ENCODE data around the gene TPRKB. TPM values are rescaled to one million over a fixed set of nuclear protein-coding genes. Genes with fewer than 3 reads are reported as not detected.
"Not testable (repeated sequence)": the region's sequence is repeated elsewhere in the genome, so short reads cannot be mapped to it uniquely, and the experiment has no call there.

TPRKB gene
- total RNA-seq, 1 donor from 2014 or later = 157 TPM

GRCh38 chr2:73698101-73698500, 39.0 kb downstream of the TPRKB start:
- no peaks in the 10 kb centered on the region for H3F3A ChIP-seq (ENCODE audit: low read depth)
- H3K79me2 ChIP-seq (ENCODE audit: low read depth) = no peaks in the 10 kb centered on the region
- Mint-ChIP-seq H3K36me3 (no peaks in the 10 kb centered on the region), H3K9me3 (peaks cover 5% of the 10 kb centered on the region), H3K27me3 (ENCODE audit: insufficient read depth, low read depth) (peaks cover 3% of the 10 kb centered on the region), H3K4me3 (no peak overlapping the region), H3K4me1 (no peaks in the 10 kb centered on the region), H3K27ac (no peak overlapping the region)
- TF ChIP-seq EZH2phosphoT487 (IDR thresholded peaks at IDR 0.05) (no peak), CTCF (IDR thresholded peaks at IDR 0.05) (no peak), EZH2 (IDR thresholded peaks at IDR 0.05) (no peak)
- no peaks in the 10 kb centered on the region for H3K9me3 ChIP-seq (ENCODE audit: low read depth)
- H3K9ac ChIP-seq = no peak overlapping the region
- no peak overlapping the region for H3K4me3 ChIP-seq
- no peaks in the 10 kb centered on the region for H3K36me3 ChIP-seq
- no peaks in the 10 kb centered on the region for H3K4me1 ChIP-seq
- H2AFZ ChIP-seq (replicated peaks) = no peak overlapping the region
- DNase-seq (ENCODE audit: low spot score) = no peak
- no peaks in the 10 kb centered on the region for H4K20me1 ChIP-seq (ENCODE audit: low read depth)
- no peak overlapping the region for H3K4me2 ChIP-seq
- H3K27me3 ChIP-seq = peaks cover 12% of the 10 kb centered on the region
- H3K27ac ChIP-seq = no peak overlapping the region

GRCh38 chr2:73697606-73698005, 39.5 kb downstream of the TPRKB start:
- Mint-ChIP-seq H3K27ac (no peak overlapping the region), H3K4me3 (no peak overlapping the region), H3K9me3 (peaks cover 5% of the 10 kb centered on the region), H3K36me3 (no peaks in the 10 kb centered on the region), H3K4me1 (no peaks in the 10 kb centered on the region), H3K27me3 (ENCODE audit: insufficient read depth, low read depth) (peaks cover 3% of the 10 kb centered on the region)
- Histone ChIP-seq H2AFZ (replicated peaks) (no peak overlapping the region), H3K9me3 (ENCODE audit: low read depth) (no peaks in the 10 kb centered on the region), H3K4me2 (no peak overlapping the region), H3K79me2 (ENCODE audit: low read depth) (no peaks in the 10 kb centered on the region), H3K9ac (no peak overlapping the region), H3K4me3 (no peak overlapping the region), H3K27ac (no peak overlapping the region), H3K36me3 (no peaks in the 10 kb centered on the region), H3K27me3 (peaks cover 17% of the 10 kb centered on the region), H3K4me1 (no peaks in the 10 kb centered on the region), H4K20me1 (ENCODE audit: low read depth) (no peaks in the 10 kb centered on the region), H3F3A (ENCODE audit: low read depth) (no peaks in the 10 kb centered on the region)
- DNase-seq (ENCODE audit: low spot score) = no peak
- no peak for TF ChIP-seq EZH2phosphoT487 (IDR thresholded peaks at IDR 0.05)
- no peak for TF ChIP-seq CTCF (IDR thresholded peaks at IDR 0.05)
- TF ChIP-seq EZH2 (IDR thresholded peaks at IDR 0.05) = no peak

- not testable (repeated sequence) for H3K36me3 ChIP-seq; H3F3A ChIP-seq (ENCODE audit: low read depth); H3K4me1 Mint-ChIP-seq; H4K20me1 ChIP-seq (ENCODE audit: low read depth); H3K79me2 ChIP-seq (ENCODE audit: low read depth); H3K9ac ChIP-seq; H2AFZ ChIP-seq (replicated peaks); H3K4me3 ChIP-seq; H3K4me3 Mint-ChIP-seq; H3K9me3 ChIP-seq (ENCODE audit: low read depth); H3K4me1 ChIP-seq; H3K27me3 Mint-ChIP-seq (ENCODE audit: insufficient read depth, low read depth); H3K36me3 Mint-ChIP-seq; H3K27ac ChIP-seq; H3K4me2 ChIP-seq; H3K9me3 Mint-ChIP-seq; H3K27ac Mint-ChIP-seq; DNase-seq (ENCODE audit: low spot score)
- H3K27me3 ChIP-seq = peaks cover 18% of the 10 kb centered on the region
Observed at GRCh38 chr2:73696985-73697384, 40.2 kb downstream of the TPRKB start.

- not testable (repeated sequence) for H2AFZ ChIP-seq (replicated peaks); H4K20me1 ChIP-seq (ENCODE audit: low read depth)
Observed at GRCh38 chr2:73696521-73696920, 40.6 kb downstream of the TPRKB start.

More at GRCh38 chr2:73696521-73696920, 40.6 kb downstream of the TPRKB start:
- H3K79me2 ChIP-seq (ENCODE audit: low read depth); H3K36me3 Mint-ChIP-seq; H3K9me3 Mint-ChIP-seq; H3K27ac ChIP-seq; DNase-seq (ENCODE audit: low spot score); H3K36me3 ChIP-seq; H3K9me3 ChIP-seq (ENCODE audit: low read depth); H3K27me3 Mint-ChIP-seq (ENCODE audit: insufficient read depth, low read depth); H3K4me3 ChIP-seq; H3K4me3 Mint-ChIP-seq; H3K4me1 Mint-ChIP-seq; H3K9ac ChIP-seq; H3K4me1 ChIP-seq; H3F3A ChIP-seq (ENCODE audit: low read depth); H3K4me2 ChIP-seq; H3K27ac Mint-ChIP-seq: not testable (repeated sequence)
- H3K27me3 ChIP-seq = peaks cover 20% of the 10 kb centered on the region
